H1 (cell line): Measurements from ENCODE around the gene NOM1. TPM values are rescaled to one million over a fixed set of nuclear protein-coding genes. Genes with fewer than 3 reads are reported as not detected.
A peak's percentile ranks its signal among the peaks of the same experiment; 100 is the strongest.

Source experiments
- CTCF ChIA-PET: fragments of 300-600 bp; sonication (Branson Sonifier 250); formaldehyde crosslinking; loops from one replicate; lab custom pipeline; 2021; ENCODE audit not compliant: partially characterized antibody; lab: Charles Lee
- POLR2A ChIA-PET: fragments of 300-600 bp; sonication (Branson Sonifier 250); formaldehyde crosslinking; loops from one replicate; lab custom pipeline; 2021; ENCODE audit warnings: inconsistent platforms; ENCODE audit not compliant: partially characterized antibody; lab: Charles Lee
- DNase-seq, 2 experiments: peaks; one replicate each; pipeline versions ENCODE4 v3.0.0 to v3.0.0-alpha.2; 2010 to 2022; ENCODE audit warnings: low spot score in 2 of 2, low read depth in 1 of 2, mixed read lengths in 1 of 2
- FAIRE-seq: peaks from 2 replicates; lab custom pipeline; 2011; peaks lifted over from hg19 to GRCh38; lab: Jason Lieb, UNC
- H2AFZ ChIP-seq: 2 replicates; pipeline ENCODE4 v1.8.1; 2012; ENCODE audit warnings: low read length, inconsistent platforms
- H2AK5ac ChIP-seq: 2 replicates; pipeline ENCODE4 v1.6.1; 2013; ENCODE audit warnings: low read depth, low read length
- H2BK120ac ChIP-seq: replicated peaks from 2 replicates; pipeline ENCODE3; 2013; ENCODE audit warnings: low read depth, low read length, inconsistent platforms
- H2BK12ac ChIP-seq: 2 replicates; pipeline ENCODE4 v1.6.1; 2013; ENCODE audit warnings: low read depth, low read length
- H2BK15ac ChIP-seq: 2 replicates; pipeline ENCODE4 v1.6.1; 2013; ENCODE audit warnings: low read length
- H2BK20ac ChIP-seq: 2 replicates; pipeline ENCODE4 v1.6.1; 2013; ENCODE audit warnings: low read length
- H2BK5ac ChIP-seq: 2 replicates; pipeline ENCODE4 v1.6.1; 2013; ENCODE audit warnings: low read depth, low read length
- H3K14ac ChIP-seq: 2 replicates; pipeline ENCODE4 v1.6.1; 2013; ENCODE audit warnings: inconsistent platforms; ENCODE audit not compliant: insufficient read length
- H3K18ac ChIP-seq: 2 replicates; pipeline ENCODE4 v1.6.1; 2013; ENCODE audit warnings: low read length; ENCODE audit errors: extremely low read depth
- H3K23ac ChIP-seq: 2 replicates; pipeline ENCODE4 v1.6.1; 2013; ENCODE audit warnings: inconsistent platforms; ENCODE audit not compliant: insufficient read length
- H3K23me2 ChIP-seq: 2 replicates; pipeline ENCODE4 v1.6.1; 2013; ENCODE audit warnings: low read depth, low read length
- H3K27ac ChIP-seq: 2 replicates; pipeline ENCODE4 v1.6.1; 2011; ENCODE audit warnings: low read depth, low read length, inconsistent platforms
- H3K27me3 ChIP-seq, 4 experiments: replicated peaks in 1 of 4; 1 replicate in 1 of 4; 2 replicates in 3 of 4; pipeline versions ENCODE4 v1.6.1 to v1.8.1; 2011 to 2013; ENCODE audit warnings: low read length in 3 of 4, mild to moderate bottlenecking in 3 of 4, inconsistent platforms in 2 of 4, mixed read lengths in 2 of 4, moderate library complexity in 1 of 4; ENCODE audit not compliant: control insufficient read depth in 3 of 4, insufficient read depth in 3 of 4; ENCODE audit errors: extremely low read depth in 1 of 4
- H3K36me3 ChIP-seq, 4 experiments: 2 replicates each; pipeline versions ENCODE4 v1.6.1 to v1.8.1; 2011 to 2013; ENCODE audit warnings: mild to moderate bottlenecking in 4 of 4, low read length in 3 of 4, moderate library complexity in 2 of 4, control low read depth in 1 of 4, inconsistent platforms in 1 of 4; ENCODE audit not compliant: insufficient read depth in 4 of 4, control insufficient read depth in 2 of 4
- H3K4ac ChIP-seq: replicated peaks from 2 replicates; pipeline ENCODE3; 2013; ENCODE audit warnings: low read length, low read depth, mixed read lengths, inconsistent platforms; ENCODE audit not compliant: insufficient read length
- H3K4me1 ChIP-seq, 4 experiments: replicated peaks in 1 of 4; 1 replicate in 1 of 4; 2 replicates in 3 of 4; pipeline versions ENCODE4 v1.6.1 to v1.8.1; 2011 to 2013; ENCODE audit warnings: low read length in 3 of 4, inconsistent platforms in 2 of 4, mixed read lengths in 1 of 4; ENCODE audit not compliant: insufficient read depth in 4 of 4, control insufficient read depth in 3 of 4
- H3K4me2 ChIP-seq, 2 experiments: 2 replicates each; pipeline versions ENCODE4 v1.6.1 to v1.8.1; 2011 to 2013; ENCODE audit warnings: low read depth in 2 of 2, low read length in 2 of 2, control low read depth in 1 of 2, inconsistent platforms in 1 of 2, mild to moderate bottlenecking in 1 of 2; ENCODE audit not compliant: insufficient read depth in 1 of 2
- H3K4me3 ChIP-seq, 4 experiments: fragments of 200-600, 300-600 bp in 1 of 4; sonication (generic), shearing (Covaris generic), sonication (Bioruptor Twin) in 1 of 4; 2 replicates each; pipeline versions ENCODE4 v1.5.1 to v1.8.1; 2011 to 2016; ENCODE audit warnings: low read length in 4 of 4, low read depth in 3 of 4, control low read depth in 2 of 4, inconsistent platforms in 2 of 4, mild to moderate bottlenecking in 2 of 4, mixed read lengths in 1 of 4, moderate library complexity in 1 of 4; ENCODE audit not compliant: insufficient read depth in 2 of 4; ENCODE audit errors: extremely low read depth in 1 of 4
- H3K56ac ChIP-seq: replicated peaks from 2 replicates; pipeline ENCODE3; 2013; ENCODE audit warnings: low read depth, mild to moderate bottlenecking, mixed read lengths, low read length, inconsistent platforms; ENCODE audit not compliant: insufficient read length
- H3K79me1 ChIP-seq: 2 replicates; pipeline ENCODE4 v1.6.1; 2013; ENCODE audit warnings: low read depth, low read length, control low read depth
- H3K79me2 ChIP-seq, 2 experiments: 2 replicates each; pipeline versions ENCODE4 v1.6.1 to v1.8.1; 2012 to 2013; ENCODE audit warnings: low read length in 2 of 2, mild to moderate bottlenecking in 2 of 2, inconsistent platforms in 1 of 2; ENCODE audit not compliant: insufficient read depth in 2 of 2, control insufficient read depth in 1 of 2
- H3K9ac ChIP-seq, 4 experiments: replicated peaks in 1 of 4; 1 replicate in 1 of 4; 2 replicates in 3 of 4; pipeline versions ENCODE4 v1.6.1 to v1.8.1; 2011 to 2013; ENCODE audit warnings: low read depth in 3 of 4, low read length in 3 of 4, control low read depth in 2 of 4, mild to moderate bottlenecking in 2 of 4, moderate library complexity in 2 of 4, inconsistent platforms in 1 of 4; ENCODE audit errors: extremely low read depth in 1 of 4
- H3K9me3 ChIP-seq, 2 experiments: 2 replicates each; pipeline versions ENCODE4 v1.6.1 to v1.8.1; 2012 to 2013; ENCODE audit warnings: mild to moderate bottlenecking in 2 of 2, moderate library complexity in 2 of 2, control low read depth in 1 of 2, inconsistent platforms in 1 of 2, low read depth in 1 of 2, low read length in 1 of 2, mixed read lengths in 1 of 2; ENCODE audit not compliant: insufficient read depth in 2 of 2
- H4K20me1 ChIP-seq, 2 experiments: replicated peaks in 1 of 2; 2 replicates each; pipeline versions ENCODE3 to v1.8.1; 2011 to 2013; ENCODE audit warnings: inconsistent platforms in 2 of 2, low read length in 2 of 2, mild to moderate bottlenecking in 1 of 2; ENCODE audit not compliant: insufficient read depth in 2 of 2, control insufficient read depth in 1 of 2
- H4K5ac ChIP-seq: 2 replicates; pipeline ENCODE4 v1.6.1; 2013; ENCODE audit warnings: low read length, low read depth, mixed read lengths, inconsistent platforms; ENCODE audit not compliant: insufficient read length
- H4K8ac ChIP-seq: 2 replicates; pipeline ENCODE4 v1.8.0; 2013; ENCODE audit warnings: mild to moderate bottlenecking, moderate library complexity, low read length, inconsistent platforms; ENCODE audit not compliant: insufficient read depth; ENCODE audit errors: extremely low read depth
- H4K91ac ChIP-seq: replicated peaks from 2 replicates; pipeline ENCODE3; 2013; ENCODE audit warnings: low read length, mixed read lengths, inconsistent platforms; ENCODE audit not compliant: insufficient read length
- EZH2 ChIP-seq: fragments of 200-600 bp; sonication (generic); IDR thresholded peaks from 2 replicates; pipeline ENCODE4 v1.7.1; 2012; ENCODE audit warnings: low read depth, mild to moderate bottlenecking, moderate library complexity, low read length, inconsistent platforms; ENCODE audit not compliant: severe bottlenecking
- RNF2 ChIP-seq: fragments of 200-900, 300-1000 bp; sonication (generic); IDR thresholded peaks from 2 replicates; pipeline ENCODE4 v1.7.1; 2016; ENCODE audit warnings: borderline replicate concordance, low read depth, mild to moderate bottlenecking, antibody characterized with exemption, low read length; ENCODE audit not compliant: poor library complexity, severe bottlenecking; ENCODE audit errors: missing control alignments
- SRF ChIP-seq: IDR thresholded peaks from 2 replicates; pipeline ENCODE4 v1.6.1; 2011; ENCODE audit warnings: mild to moderate bottlenecking, low read depth, low read length, moderate library complexity
- TAF1 ChIP-seq: IDR thresholded peaks from 2 replicates; pipeline ENCODE4 v1.6.1; 2011; ENCODE audit warnings: mild to moderate bottlenecking, low read depth, low read length
- TCF12 ChIP-seq: IDR thresholded peaks from 2 replicates; pipeline ENCODE4 v1.6.1; 2011; ENCODE audit warnings: low read depth, mild to moderate bottlenecking, low read length
- WGBS, 2 experiments: shearing (Covaris generic) in 1 of 2; methylation state at CpG; one replicate each; pipeline versions ENCODE4 v1.1.6 to v1.1.7; 2013 to 2015; ENCODE audit warnings: low lambda C conversion rate in 2 of 2, mixed read lengths in 2 of 2, inconsistent platforms in 1 of 2, low coverage in 1 of 2, missing lambda C conversion rate in 1 of 2; ENCODE audit not compliant: insufficient replicate concordance in 2 of 2, insufficient coverage in 1 of 2, insufficient read length in 1 of 2; ENCODE audit errors: extremely low coverage in 1 of 2, missing lambda C conversion rate in 1 of 2; 5-methylcytosine and 5-hydroxymethylcytosine counted together
- polyA plus RNA-seq, 7 experiments: library from polyadenylated mRNA; depleted of rRNA in 3 of 7; stranded (reverse) in 5 of 7; unstranded in 2 of 7; fragments of >200 nt in 5 of 7; fragments of 200-250 nt in 2 of 7; gene quantifications; 1 replicate in 5 of 7; 2 replicates in 1 of 7; 4 replicates in 1 of 7; pipeline versions ENCODE4 v1.2.1 to v1.2.3, GENCODE V29; 2011 to 2013; ENCODE audit warnings: missing spikeins in 2 of 7, mixed read lengths in 2 of 7
- total RNA-seq: library from RNA; stranded (reverse); fragmentation: NEBNext Ultra II Directional; extraction: Animal tissue kit (Norgen Biotek cat#: 25700); gene quantifications from 2 replicates; pipeline ENCODE4 v1.2.1, GENCODE V29; 2021

The NOM1 gene
- total and polyA plus RNA-seq, 2 of the 8 experiments (the other 6 are each of a cell fraction or from before 2014, with no cell fraction given): 10.6 to 29.1 TPM

DNA sequence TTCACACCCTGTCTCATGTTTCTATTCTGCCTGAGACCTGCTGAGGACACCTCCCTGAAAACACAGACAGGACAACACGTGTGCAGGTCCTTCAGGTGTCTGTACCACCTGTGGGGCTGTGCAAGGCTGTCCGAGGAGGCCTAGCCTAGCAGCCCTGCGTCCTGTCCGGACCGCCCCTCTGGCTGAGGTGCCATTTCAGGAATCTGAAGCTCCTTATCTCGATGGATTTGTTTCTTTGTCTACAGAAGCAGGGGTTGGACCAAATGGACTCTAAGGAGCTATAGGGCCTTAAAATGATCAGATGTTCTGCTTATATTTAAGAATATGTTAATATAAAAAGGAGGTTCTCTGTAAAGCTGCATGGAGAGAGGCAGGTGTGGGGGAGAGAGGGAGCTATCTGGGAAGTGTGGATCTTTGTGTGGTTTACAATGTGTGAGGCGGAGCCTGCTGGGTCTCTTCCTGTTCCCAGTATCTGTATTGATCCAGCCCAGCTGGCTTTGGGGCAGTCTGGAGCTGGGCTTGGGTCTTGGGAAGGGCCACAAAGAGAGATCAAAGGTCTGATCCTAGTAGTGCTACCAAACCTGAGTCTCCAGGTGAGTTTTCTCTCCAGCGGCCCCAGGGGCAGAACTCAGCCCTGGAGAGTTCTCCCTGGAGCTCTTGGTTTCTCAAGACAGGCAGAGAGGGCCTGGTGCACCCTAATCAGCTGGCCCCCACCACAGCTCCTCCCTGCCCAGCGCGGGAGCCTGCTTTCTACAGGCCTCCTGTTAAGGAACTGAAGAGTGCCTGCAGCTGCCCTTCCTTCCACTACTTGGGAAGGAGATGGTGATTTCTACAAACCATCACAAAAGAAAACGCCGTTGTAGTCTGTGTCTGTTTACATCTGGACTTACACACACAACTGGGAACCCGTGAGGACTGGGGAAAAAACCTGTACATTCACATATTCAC is 64.4 kb downstream of the NOM1 start:
- Histone ChIP-seq H4K20me1 (peaks cover 9 to 33% of the 10 kb centered on the region in 2 experiments), H2BK120ac (no peak overlapping the region), H3K18ac (no peak overlapping the region), H3K36me3 (peaks cover 0 to 11% (median 0%) of the 10 kb centered on the region in 4 experiments; a peak in 1 of 8 replicates), H3K4me1 (peaks cover 14 to 53% (median 35%) of the 10 kb centered on the region in 4 experiments), H3K23ac (no peak overlapping the region), H3K23me2 (peaks cover 9% of the 10 kb centered on the region; the same call in 1 of the 2 replicates), H4K8ac (no peak overlapping the region), H4K5ac (no peak overlapping the region), H3K27me3 (peaks cover 91 to 98% (median 96%) of the 10 kb centered on the region in 4 experiments), H2BK20ac (peak overlapping the region; percentile 99; the same call in 1 of the 2 replicates), H3K79me1 (no peaks in the 10 kb centered on the region), H3K9ac (no peak overlapping the region), H3K4ac (no peak overlapping the region), H3K14ac (no peak overlapping the region), H4K91ac (no peak overlapping the region), H3K4me2 (no peak overlapping the region; a peak in 1 of 4 replicates), H3K27ac (no peak overlapping the region), H2BK15ac (peak overlapping the region; percentile 95; the same call in 1 of the 2 replicates), H3K9me3 (no peaks in the 10 kb centered on the region), H2AFZ (no peak overlapping the region), H2AK5ac (no peak overlapping the region; the same call in 1 of the 2 replicates), H2BK5ac (no peak overlapping the region), H2BK12ac (peak overlapping the region; percentile 64; the same call in 1 of the 2 replicates), H3K4me3 (no peak overlapping the region), H3K56ac (no peak overlapping the region), H3K79me2 (no peaks in the 10 kb centered on the region)
- ChIA-PET POLR2A (interaction anchor here (1.1 to 4.0 kb wide), 3 partner anchors 9 to 27 kb away, joined by 4 to 19 read pairs (median 15); no protein-coding TSS in a partner anchor), CTCF (interaction anchor here (0.7 to 1.5 kb wide), 8 partner anchors 8 to 1118 kb away, joined by 3 to 8 read pairs (median 4); partner anchors contain the start of gene NOM1)
- TF ChIP-seq TCF12 (0 out of 2 replicates have a peak, but pooled peaks have one; percentile 44), EZH2 (peak; percentile 46), TAF1 (no peak), SRF (no peak), RNF2 (peak; percentile 37)
- DNase-seq (peak in 1 of 2 experiments; percentile 58), FAIRE-seq (peak; percentile 72)
- 12% methylated on average over 13 of the region's 13 CpGs; no CpG with 5 or more reads in 1 of the 2 experiments for WGBS, 2 experiments
